PC-9 (cell line): ENCODE measurements around the gene SPON1. TPM values are rescaled to one million over a fixed set of nuclear protein-coding genes. Genes with fewer than 3 reads are reported as not detected.

ENCODE experiments used
- BruUV-seq: library from RNA; stranded (reverse); fragments of 400-500 nt; replicated peaks from 2 replicates; lab custom pipeline; 2021; lab: Mats Ljungman, UMichigan
- CTCF ChIA-PET: fragments of 300-600 bp; sonication (Branson Sonifier 250); formaldehyde crosslinking; loops from one replicate; lab custom pipeline; 2022; ENCODE audit warnings: antibody characterized with exemption; lab: Charles Lee
- POLR2A ChIA-PET: fragments of 300-600 bp; sonication (Branson Sonifier 250); formaldehyde crosslinking; loops from one replicate; lab custom pipeline; 2022; ENCODE audit warnings: antibody characterized with exemption; ENCODE audit not compliant: unreplicated experiment; lab: Charles Lee
- DNase-seq, 2 experiments: peaks; one replicate each; pipeline versions ENCODE4 v3.0.0 to v3.0.0-alpha.2; 2015 to 2022; ENCODE audit warnings: mixed read lengths in 1 of 2
- H2AFZ ChIP-seq: fragments of 200-600 bp; sonication (generic); 2 replicates; pipeline ENCODE4 v1.8.1; 2017; ENCODE audit warnings: antibody characterized with exemption
- H3F3A ChIP-seq: fragments of 200-600 bp; sonication (generic); 2 replicates; pipeline ENCODE4 v1.8.1; 2017; ENCODE audit warnings: antibody characterized with exemption, mild to moderate bottlenecking, low read depth; ENCODE audit not compliant: insufficient read depth
- H3K27ac ChIP-seq: fragments of 200-600 bp; sonication (generic); 2 replicates; pipeline ENCODE4 v1.6.1; 2016; ENCODE audit warnings: mixed run types
- H3K27me3 ChIP-seq: fragments of 200-600 bp; sonication (generic); 2 replicates; pipeline ENCODE4 v1.6.1; 2016; ENCODE audit warnings: low read depth, mixed run types; ENCODE audit not compliant: insufficient read depth
- H3K36me3 ChIP-seq: fragments of 200-600 bp; sonication (generic); 2 replicates; pipeline ENCODE4 v1.6.1; 2016; ENCODE audit warnings: low read depth, mixed run types
- H3K4me1 ChIP-seq: fragments of 200-600 bp; sonication (generic); replicated peaks from 2 replicates; pipeline ENCODE4 v1.6.1; 2016; ENCODE audit warnings: mixed run types; ENCODE audit not compliant: insufficient read depth
- H3K4me2 ChIP-seq: fragments of 200-600 bp; sonication (generic); 2 replicates; pipeline ENCODE4 v1.6.1; 2017; ENCODE audit warnings: mixed run types
- H3K4me3 ChIP-seq: fragments of 200-600 bp; sonication (generic); 2 replicates; pipeline ENCODE4 v1.6.1; 2016; ENCODE audit warnings: mixed run types
- H3K79me2 ChIP-seq: fragments of 200-600 bp; sonication (generic); 2 replicates; pipeline ENCODE4 v1.6.1; 2017; ENCODE audit warnings: low read depth, mixed run types
- H3K9me2 ChIP-seq: fragments of 200-600 bp; sonication (generic); 2 replicates; pipeline ENCODE4 v1.8.1; 2017; ENCODE audit warnings: mild to moderate bottlenecking; ENCODE audit not compliant: insufficient read depth
- H3K9me3 ChIP-seq: fragments of 200-600 bp; sonication (generic); 2 replicates; pipeline ENCODE4 v1.8.1; 2016; ENCODE audit warnings: low read depth; ENCODE audit not compliant: insufficient read depth
- H4K20me1 ChIP-seq: fragments of 200-600 bp; sonication (generic); 2 replicates; pipeline ENCODE4 v1.8.1; 2017; ENCODE audit not compliant: insufficient read depth
- EZH2 ChIP-seq: fragments of 200-600 bp; sonication (generic); IDR thresholded peaks from 2 replicates; pipeline ENCODE4 v1.8.0; 2017; ENCODE audit warnings: antibody characterized with exemption, low read depth
- intact Hi-C: fragments of 100-400 bp; cut with micrococcal nuclease; formaldehyde crosslinking; loops from one replicate; pipeline ENCODE4 v1.10.0; 2022; ENCODE audit not compliant: unreplicated experiment
- total RNA-seq: library from RNA; stranded (reverse); gene quantifications from 2 replicates; pipeline ENCODE4 v1.2.3, GENCODE V29; 2021
- TF ChIP-seq, protein P1 (sequence below): fragments of 200-600 bp; sonication (generic); conservative IDR thresholded peaks from 2 replicates; pipeline ENCODE4 v1.6.1; 2017; ENCODE audit warnings: mixed run types, antibody characterized with exemption, mild to moderate bottlenecking, moderate library complexity

The SPON1 gene
- total RNA-seq, 1 experiment from 2014 or later, result 0.70 TPM

DNA sequence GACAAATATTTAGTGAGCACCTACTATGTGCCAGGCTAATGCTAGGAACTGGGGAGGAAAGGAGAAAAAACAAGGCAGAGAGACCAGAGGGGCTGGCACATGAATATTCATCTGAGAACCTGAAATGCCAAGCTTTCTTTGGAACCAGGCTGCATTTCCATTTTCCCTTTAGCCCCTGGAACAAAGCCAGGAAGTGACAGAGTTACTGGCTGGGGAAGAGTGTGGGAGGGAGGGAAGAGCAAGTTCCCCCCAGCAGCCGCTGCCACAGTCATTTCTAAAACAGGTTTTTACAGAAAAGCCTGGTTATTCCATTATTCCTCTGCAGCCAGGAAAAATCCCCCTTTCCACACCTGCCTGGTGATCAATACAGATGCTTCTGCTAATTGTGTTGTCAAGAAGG lies 97.0 kb downstream of the SPON1 start:
- H3K27ac ChIP-seq, result no peak overlapping the region
- intact Hi-C loops, result no loop called here
- no peak overlapping the region for H3K4me3 ChIP-seq
- H4K20me1 ChIP-seq, result no peaks in the 10 kb centered on the region
- no peak overlapping the region for H3K4me2 ChIP-seq
- no peaks in the 10 kb centered on the region for H3K4me1 ChIP-seq
- H2AFZ ChIP-seq, result no peak overlapping the region
- BruUV-seq, result no TSS peak
- no peak for TF ChIP-seq EZH2
- TF ChIP-seq, protein P1, sequence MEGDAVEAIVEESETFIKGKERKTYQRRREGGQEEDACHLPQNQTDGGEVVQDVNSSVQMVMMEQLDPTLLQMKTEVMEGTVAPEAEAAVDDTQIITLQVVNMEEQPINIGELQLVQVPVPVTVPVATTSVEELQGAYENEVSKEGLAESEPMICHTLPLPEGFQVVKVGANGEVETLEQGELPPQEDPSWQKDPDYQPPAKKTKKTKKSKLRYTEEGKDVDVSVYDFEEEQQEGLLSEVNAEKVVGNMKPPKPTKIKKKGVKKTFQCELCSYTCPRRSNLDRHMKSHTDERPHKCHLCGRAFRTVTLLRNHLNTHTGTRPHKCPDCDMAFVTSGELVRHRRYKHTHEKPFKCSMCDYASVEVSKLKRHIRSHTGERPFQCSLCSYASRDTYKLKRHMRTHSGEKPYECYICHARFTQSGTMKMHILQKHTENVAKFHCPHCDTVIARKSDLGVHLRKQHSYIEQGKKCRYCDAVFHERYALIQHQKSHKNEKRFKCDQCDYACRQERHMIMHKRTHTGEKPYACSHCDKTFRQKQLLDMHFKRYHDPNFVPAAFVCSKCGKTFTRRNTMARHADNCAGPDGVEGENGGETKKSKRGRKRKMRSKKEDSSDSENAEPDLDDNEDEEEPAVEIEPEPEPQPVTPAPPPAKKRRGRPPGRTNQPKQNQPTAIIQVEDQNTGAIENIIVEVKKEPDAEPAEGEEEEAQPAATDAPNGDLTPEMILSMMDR, result no peak
- H3K36me3 ChIP-seq, result no peaks in the 10 kb centered on the region
- DNase-seq, result no peak
- no peaks in the 10 kb centered on the region for H3K9me2 ChIP-seq
- H3F3A ChIP-seq, result no peaks in the 10 kb centered on the region
- no peaks in the 10 kb centered on the region for H3K9me3 ChIP-seq
- ChIA-PET CTCF (no interaction called here), POLR2A (no interaction called here)
- H3K27me3 ChIP-seq, result no peaks in the 10 kb centered on the region
- H3K79me2 ChIP-seq, result no peaks in the 10 kb centered on the region

- H3K4me1 ChIP-seq, result no peaks in the 10 kb centered on the region
- no peak for DNase-seq
- TF ChIP-seq, protein P1, result no peak
- TF ChIP-seq EZH2, result no peak
- ChIA-PET CTCF (no interaction called here), POLR2A (no interaction called here)
- H3K4me2 ChIP-seq, result no peak overlapping the region
- no peaks in the 10 kb centered on the region for H3F3A ChIP-seq
- H3K36me3 ChIP-seq, result no peaks in the 10 kb centered on the region
- no peaks in the 10 kb centered on the region for H4K20me1 ChIP-seq
- no peak overlapping the region for H3K4me3 ChIP-seq
- BruUV-seq, result no TSS peak
- intact Hi-C loops, result no loop called here
- no peaks in the 10 kb centered on the region for H3K9me2 ChIP-seq
- H3K27ac ChIP-seq, result no peak overlapping the region
- H3K27me3 ChIP-seq, result no peaks in the 10 kb centered on the region
- no peaks in the 10 kb centered on the region for H3K79me2 ChIP-seq
- no peak overlapping the region for H2AFZ ChIP-seq
- H3K9me3 ChIP-seq, result no peaks in the 10 kb centered on the region
Measured at GRCh38 chr11:14061721-14062120, 99.2 kb downstream of the SPON1 start.

DNA sequence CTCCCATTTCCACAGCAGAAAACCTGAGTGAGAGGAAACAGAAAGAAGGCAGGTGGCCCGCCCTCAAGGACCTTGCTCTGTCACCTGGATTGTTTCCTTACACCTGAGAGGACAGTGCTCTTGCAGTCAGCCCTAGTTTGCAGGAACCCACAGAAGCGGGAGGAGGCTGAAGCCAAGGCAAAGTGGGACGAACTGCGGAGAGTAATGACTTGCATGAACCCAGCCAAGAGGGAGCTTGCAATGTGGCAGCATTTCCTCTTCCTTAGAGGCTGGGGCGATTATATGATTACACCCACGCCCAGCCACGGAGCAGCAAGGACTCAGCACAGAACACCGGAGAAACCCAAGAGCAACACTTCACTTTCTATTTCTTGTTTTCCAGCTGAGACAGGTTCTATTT lies 102.6 kb downstream of the SPON1 start:
- Histone ChIP-seq H3K79me2 (no peaks in the 10 kb centered on the region), H3K4me3 (no peak overlapping the region), H3K9me3 (no peaks in the 10 kb centered on the region), H3K4me2 (no peak overlapping the region), H3K27me3 (no peaks in the 10 kb centered on the region), H4K20me1 (no peaks in the 10 kb centered on the region), H2AFZ (no peak overlapping the region), H3K27ac (no peak overlapping the region), H3K9me2 (no peaks in the 10 kb centered on the region), H3K4me1 (no peaks in the 10 kb centered on the region), H3K36me3 (no peaks in the 10 kb centered on the region), H3F3A (no peaks in the 10 kb centered on the region)
- CTCF ChIA-PET, result no interaction called here
- DNase-seq, result no peak
- intact Hi-C loops, result no loop called here
- no peak for TF ChIP-seq EZH2
- TF ChIP-seq, protein P1, result no peak
- POLR2A ChIA-PET, result no interaction called here
- no TSS peak for BruUV-seq
